Neural cell (in vitro differentiated cells): ENCODE measurements around the gene AGL. TPM values are rescaled to one million over a fixed set of nuclear protein-coding genes. Genes with fewer than 3 reads are reported as not detected.

Source experiments
- H2AFZ ChIP-seq: fragments of 200-600, 300-800 bp; sonication (generic), shearing (Covaris generic); 2 replicates; pipeline ENCODE4 v1.6.0; 2014; ENCODE audit warnings: low read depth, mild to moderate bottlenecking, antibody characterized with exemption, low read length, moderate library complexity
- H3F3A ChIP-seq: fragments of 200-600 bp; shearing (Covaris generic); 2 replicates; pipeline ENCODE4 v1.6.1; 2016; ENCODE audit warnings: mild to moderate bottlenecking, moderate library complexity, mixed read lengths, antibody characterized with exemption, low read length; ENCODE audit not compliant: insufficient read depth, poor library complexity, severe bottlenecking
- H3K27ac ChIP-seq: fragments of 200-600, 300-800 bp; sonication (generic), shearing (Covaris generic); 2 replicates; pipeline ENCODE4 v1.5.1; 2014; ENCODE audit warnings: mild to moderate bottlenecking, low read length, moderate library complexity
- H3K27me3 ChIP-seq: fragments of 300-800, 200-600 bp; sonication (generic), shearing (Covaris generic); 2 replicates; pipeline ENCODE4 v1.6.0; 2014; ENCODE audit warnings: mild to moderate bottlenecking, low read depth, low read length, moderate library complexity; ENCODE audit not compliant: insufficient read depth
- H3K36me3 ChIP-seq: fragments of 300-800, 200-600 bp; sonication (generic), shearing (Covaris generic); 2 replicates; pipeline ENCODE4 v1.5.1; 2014; ENCODE audit warnings: mild to moderate bottlenecking, antibody characterized with exemption, low read length, moderate library complexity; ENCODE audit not compliant: insufficient read depth
- H3K4me2 ChIP-seq: fragments of 300-800, 200-600 bp; sonication (generic), shearing (Covaris generic); 2 replicates; pipeline ENCODE4 v1.6.0; 2014; ENCODE audit warnings: mild to moderate bottlenecking, low read length
- H3K4me3 ChIP-seq: fragments of 300-800, 200-600 bp; sonication (generic), shearing (Covaris generic); 2 replicates; pipeline ENCODE4 v1.5.1; 2014; ENCODE audit warnings: mild to moderate bottlenecking, low read length, moderate library complexity
- H3K79me2 ChIP-seq: fragments of 200-600 bp; shearing (Covaris generic); replicated peaks from 2 replicates; pipeline ENCODE4 v1.6.0; 2014; ENCODE audit warnings: mild to moderate bottlenecking, low read length, moderate library complexity; ENCODE audit not compliant: insufficient read depth
- H3K9ac ChIP-seq: fragments of 300-800, 200-600 bp; sonication (generic), shearing (Covaris generic); 2 replicates; pipeline ENCODE4 v1.6.1; 2016; ENCODE audit warnings: mild to moderate bottlenecking, low read length, mixed read lengths
- H3K9me2 ChIP-seq: fragments of 200-600 bp; shearing (Covaris generic); 2 replicates; pipeline ENCODE4 v1.6.1; 2016; ENCODE audit warnings: mild to moderate bottlenecking, low read length, mixed read lengths; ENCODE audit not compliant: insufficient read depth
- H3K9me3 ChIP-seq: fragments of 200-600, 300-800 bp; sonication (generic), shearing (Covaris generic); 2 replicates; pipeline ENCODE4 v1.6.1; 2016; ENCODE audit warnings: mild to moderate bottlenecking, mixed run types, low read length, moderate library complexity, mixed read lengths
- H4K20me1 ChIP-seq: fragments of 200-600 bp; shearing (Covaris generic); 2 replicates; pipeline ENCODE4 v1.6.1; 2016; ENCODE audit warnings: mild to moderate bottlenecking, mixed run types; ENCODE audit not compliant: insufficient read depth
- EP300 ChIP-seq: fragments of 450-650 bp; conservative IDR thresholded peaks from 2 replicates; pipeline ENCODE4 v1.6.1; 2014; ENCODE audit warnings: antibody characterized with exemption, mild to moderate bottlenecking, moderate library complexity; ENCODE audit not compliant: poor library complexity, severe bottlenecking
- EZH2 ChIP-seq: fragments of 200-600, 300-800 bp; shearing (Covaris generic), sonication (generic); IDR thresholded peaks from 2 replicates; pipeline ENCODE4 v1.6.1; 2014; ENCODE audit warnings: antibody characterized with exemption, low read length, borderline replicate concordance, mild to moderate bottlenecking; ENCODE audit not compliant: insufficient read depth, poor library complexity, severe bottlenecking
- MXI1 ChIP-seq: fragments of 450-650 bp; conservative IDR thresholded peaks from 2 replicates; pipeline ENCODE4 v1.6.1; 2014; ENCODE audit warnings: antibody characterized with exemption, mild to moderate bottlenecking; ENCODE audit not compliant: poor library complexity, severe bottlenecking
- POLR2AphosphoS5 ChIP-seq: IDR thresholded peaks from 2 replicates; pipeline ENCODE4 v1.6.1; 2012
- RAD21 ChIP-seq: fragments of 450-650 bp; conservative IDR thresholded peaks from 2 replicates; pipeline ENCODE4 v1.6.1; 2014; ENCODE audit warnings: antibody characterized with exemption, mild to moderate bottlenecking, moderate library complexity
- SMC3 ChIP-seq: fragments of 450-650 bp; conservative IDR thresholded peaks from 2 replicates; pipeline ENCODE4 v1.6.1; 2014; ENCODE audit warnings: antibody characterized with exemption, mild to moderate bottlenecking, moderate library complexity; ENCODE audit not compliant: poor library complexity
- TAF1 ChIP-seq: IDR thresholded peaks from 2 replicates; pipeline ENCODE4 v1.6.1; 2012; ENCODE audit warnings: low read depth
- polyA plus RNA-seq: library from polyadenylated mRNA; depleted of rRNA; stranded (reverse); fragments of >200 nt; gene quantifications from 2 replicates; pipeline ENCODE4 v1.2.3, GENCODE V29; 2014
- TF ChIP-seq, protein P1 (sequence below): fragments of 450-650 bp; IDR thresholded peaks from 2 replicates; pipeline ENCODE4 v1.5.1; 2014; ENCODE audit warnings: antibody characterized with exemption, mild to moderate bottlenecking, moderate library complexity; ENCODE audit not compliant: poor library complexity, severe bottlenecking
- TF ChIP-seq, protein P2 (sequence below): IDR thresholded peaks from 2 replicates; pipeline ENCODE4 v1.6.1; 2012; ENCODE audit warnings: borderline replicate concordance

Gene AGL
- polyA plus RNA-seq, 1 donor from 2014 or later: 17.7 TPM

DNA sequence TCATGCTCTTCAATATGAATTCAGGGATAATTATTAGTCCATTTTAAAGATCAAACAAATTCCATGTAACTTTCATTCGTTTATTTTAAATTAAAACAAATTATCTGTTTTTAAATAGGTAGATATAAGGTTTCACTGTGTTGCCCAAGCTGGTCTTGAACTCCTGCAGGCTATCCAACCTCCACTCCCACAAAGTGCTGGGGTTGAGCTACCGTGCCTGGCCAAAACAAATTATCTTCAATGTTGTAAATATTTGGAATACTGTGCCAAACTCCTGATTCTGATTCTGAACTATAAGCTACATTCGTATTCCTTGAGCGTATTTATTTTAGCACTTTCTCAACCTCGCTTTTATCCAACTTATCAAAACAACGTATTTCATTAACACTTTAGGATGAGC is 19.6 kb downstream of the AGL start:
- Histone ChIP-seq H3K4me2 (no peak overlapping the region), H3K36me3 (no peaks in the 10 kb centered on the region), H3K27me3 (no peaks in the 10 kb centered on the region), H2AFZ (no peak overlapping the region), H3K9ac (no peak overlapping the region), H3F3A (no peaks in the 10 kb centered on the region), H4K20me1 (no peaks in the 10 kb centered on the region), H3K79me2 (no peaks in the 10 kb centered on the region), H3K9me2 (no peaks in the 10 kb centered on the region), H3K27ac (no peak overlapping the region), H3K4me3 (no peak overlapping the region), H3K9me3 (no peaks in the 10 kb centered on the region)
- TF ChIP-seq POLR2AphosphoS5: no peak

DNA sequence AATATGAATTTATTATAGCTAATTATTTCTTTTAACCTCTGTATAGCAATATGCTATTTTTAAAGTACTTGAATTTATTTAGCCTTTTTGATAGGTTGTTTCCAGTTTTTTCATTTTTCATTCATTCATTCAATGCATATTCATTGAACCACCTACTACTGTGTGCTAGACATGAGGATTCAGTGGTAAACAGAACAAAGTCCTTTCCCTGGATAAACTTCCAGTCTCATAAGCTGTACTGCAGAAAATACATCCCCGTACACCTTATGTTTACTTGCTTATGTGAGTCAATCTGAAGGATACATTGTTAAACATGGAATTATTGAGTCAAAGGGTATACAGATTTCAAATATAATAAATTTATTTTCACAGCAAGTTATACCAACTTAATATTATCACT is 21.9 kb downstream of the AGL start:
- Histone ChIP-seq H3K27ac (no peak overlapping the region), H3K9ac (no peak overlapping the region), H3K9me2 (no peaks in the 10 kb centered on the region), H3K4me2 (no peak overlapping the region), H4K20me1 (no peaks in the 10 kb centered on the region), H3F3A (no peaks in the 10 kb centered on the region), H3K9me3 (no peaks in the 10 kb centered on the region), H3K36me3 (no peaks in the 10 kb centered on the region), H3K4me3 (no peak overlapping the region), H3K27me3 (no peaks in the 10 kb centered on the region), H3K79me2 (no peaks in the 10 kb centered on the region), H2AFZ (no peak overlapping the region)
- TF ChIP-seq, protein P1, sequence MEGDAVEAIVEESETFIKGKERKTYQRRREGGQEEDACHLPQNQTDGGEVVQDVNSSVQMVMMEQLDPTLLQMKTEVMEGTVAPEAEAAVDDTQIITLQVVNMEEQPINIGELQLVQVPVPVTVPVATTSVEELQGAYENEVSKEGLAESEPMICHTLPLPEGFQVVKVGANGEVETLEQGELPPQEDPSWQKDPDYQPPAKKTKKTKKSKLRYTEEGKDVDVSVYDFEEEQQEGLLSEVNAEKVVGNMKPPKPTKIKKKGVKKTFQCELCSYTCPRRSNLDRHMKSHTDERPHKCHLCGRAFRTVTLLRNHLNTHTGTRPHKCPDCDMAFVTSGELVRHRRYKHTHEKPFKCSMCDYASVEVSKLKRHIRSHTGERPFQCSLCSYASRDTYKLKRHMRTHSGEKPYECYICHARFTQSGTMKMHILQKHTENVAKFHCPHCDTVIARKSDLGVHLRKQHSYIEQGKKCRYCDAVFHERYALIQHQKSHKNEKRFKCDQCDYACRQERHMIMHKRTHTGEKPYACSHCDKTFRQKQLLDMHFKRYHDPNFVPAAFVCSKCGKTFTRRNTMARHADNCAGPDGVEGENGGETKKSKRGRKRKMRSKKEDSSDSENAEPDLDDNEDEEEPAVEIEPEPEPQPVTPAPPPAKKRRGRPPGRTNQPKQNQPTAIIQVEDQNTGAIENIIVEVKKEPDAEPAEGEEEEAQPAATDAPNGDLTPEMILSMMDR: no peak
- no peak for TF ChIP-seq SMC3
- no peak for TF ChIP-seq POLR2AphosphoS5
- no peak for TF ChIP-seq EZH2

DNA sequence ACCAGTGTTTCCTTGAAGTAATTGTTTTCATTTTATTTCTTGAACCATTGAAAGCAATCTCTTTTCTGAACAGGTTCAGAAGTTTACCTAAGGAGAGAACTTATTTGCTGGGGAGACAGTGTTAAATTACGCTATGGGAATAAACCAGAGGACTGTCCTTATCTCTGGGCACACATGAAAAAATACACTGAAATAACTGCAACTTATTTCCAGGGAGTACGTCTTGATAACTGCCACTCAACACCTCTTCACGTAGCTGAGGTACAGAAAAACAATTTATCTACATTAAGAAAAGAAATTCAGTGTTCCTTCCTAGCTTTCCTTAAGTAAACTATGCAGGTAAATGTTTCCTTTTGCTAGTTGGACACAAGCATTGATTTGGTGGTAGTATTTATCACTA is 27.4 kb downstream of the AGL start:
- Histone ChIP-seq H3K4me2 (no peak overlapping the region), H3K9me2 (no peaks in the 10 kb centered on the region), H3K4me3 (no peak overlapping the region), H3K79me2 (no peaks in the 10 kb centered on the region), H3K9me3 (no peaks in the 10 kb centered on the region), H3F3A (no peaks in the 10 kb centered on the region), H3K27me3 (no peaks in the 10 kb centered on the region), H3K27ac (no peak overlapping the region), H4K20me1 (no peaks in the 10 kb centered on the region), H3K36me3 (no peaks in the 10 kb centered on the region), H3K9ac (no peak overlapping the region), H2AFZ (no peak overlapping the region)
- TF ChIP-seq RAD21 (no peak), MXI1 (no peak), SMC3 (no peak), EP300 (no peak), EZH2 (no peak), POLR2AphosphoS5 (no peak), TAF1 (no peak)
- TF ChIP-seq, protein P2, sequence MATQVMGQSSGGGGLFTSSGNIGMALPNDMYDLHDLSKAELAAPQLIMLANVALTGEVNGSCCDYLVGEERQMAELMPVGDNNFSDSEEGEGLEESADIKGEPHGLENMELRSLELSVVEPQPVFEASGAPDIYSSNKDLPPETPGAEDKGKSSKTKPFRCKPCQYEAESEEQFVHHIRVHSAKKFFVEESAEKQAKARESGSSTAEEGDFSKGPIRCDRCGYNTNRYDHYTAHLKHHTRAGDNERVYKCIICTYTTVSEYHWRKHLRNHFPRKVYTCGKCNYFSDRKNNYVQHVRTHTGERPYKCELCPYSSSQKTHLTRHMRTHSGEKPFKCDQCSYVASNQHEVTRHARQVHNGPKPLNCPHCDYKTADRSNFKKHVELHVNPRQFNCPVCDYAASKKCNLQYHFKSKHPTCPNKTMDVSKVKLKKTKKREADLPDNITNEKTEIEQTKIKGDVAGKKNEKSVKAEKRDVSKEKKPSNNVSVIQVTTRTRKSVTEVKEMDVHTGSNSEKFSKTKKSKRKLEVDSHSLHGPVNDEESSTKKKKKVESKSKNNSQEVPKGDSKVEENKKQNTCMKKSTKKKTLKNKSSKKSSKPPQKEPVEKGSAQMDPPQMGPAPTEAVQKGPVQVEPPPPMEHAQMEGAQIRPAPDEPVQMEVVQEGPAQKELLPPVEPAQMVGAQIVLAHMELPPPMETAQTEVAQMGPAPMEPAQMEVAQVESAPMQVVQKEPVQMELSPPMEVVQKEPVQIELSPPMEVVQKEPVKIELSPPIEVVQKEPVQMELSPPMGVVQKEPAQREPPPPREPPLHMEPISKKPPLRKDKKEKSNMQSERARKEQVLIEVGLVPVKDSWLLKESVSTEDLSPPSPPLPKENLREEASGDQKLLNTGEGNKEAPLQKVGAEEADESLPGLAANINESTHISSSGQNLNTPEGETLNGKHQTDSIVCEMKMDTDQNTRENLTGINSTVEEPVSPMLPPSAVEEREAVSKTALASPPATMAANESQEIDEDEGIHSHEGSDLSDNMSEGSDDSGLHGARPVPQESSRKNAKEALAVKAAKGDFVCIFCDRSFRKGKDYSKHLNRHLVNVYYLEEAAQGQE: no peak
- TF ChIP-seq, protein P1: no peak
